GM12878 (cell line): Measurements from ENCODE around the gene RBM6. TPM values are rescaled to one million over a fixed set of nuclear protein-coding genes. Genes with fewer than 3 reads are reported as not detected.

Experiments
- ATAC-seq: fragments of 200-7000 bp; cut with Tn5 transposase; 3 replicates; pipeline ENCODE4 v1.9.1; 2020; ENCODE audit warnings: mild to moderate bottlenecking, moderate library complexity
- BruUV-seq: library from RNA; stranded (reverse); fragments of 400-500 nt; replicated peaks from 2 replicates; lab custom pipeline; 2021; lab: Mats Ljungman, UMichigan
- CTCF ChIA-PET: fragments of 300-600 bp; sonication (Branson Sonifier 250); formaldehyde crosslinking; extraction: SDS; loops from one replicate; lab custom pipeline; 2021; ENCODE audit warnings: inconsistent platforms; lab: Yijun Ruan, JAX
- POLR2A ChIA-PET: fragments of 350-600 bp; formaldehyde crosslinking; extraction: SDS; loops from one replicate; lab custom pipeline; 2021; ENCODE audit warnings: inconsistent platforms; lab: Charles Lee
- RAD21 ChIA-PET: fragments of 300-600 bp; sonication (Branson Sonifier 250); formaldehyde crosslinking; loops from one replicate; lab custom pipeline; 2023; ENCODE audit warnings: antibody characterized with exemption; ENCODE audit not compliant: unreplicated experiment; lab: Charles Lee
- SMC1A ChIA-PET: fragments of 300-600 bp; sonication (Branson Sonifier 250); formaldehyde crosslinking; loops from one replicate; lab custom pipeline; 2023; ENCODE audit not compliant: unreplicated experiment, uncharacterized antibody; lab: Charles Lee
- DNase-seq: peaks from one replicate; pipeline ENCODE4 v3.0.0-alpha.2; 2011; ENCODE audit warnings: low read depth, low spot score
- FAIRE-seq: peaks from 3 replicates; lab custom pipeline; 2011; peaks lifted over from hg19 to GRCh38; lab: Jason Lieb, UNC
- H2AFZ ChIP-seq: 2 replicates; pipeline ENCODE4 v1.6.0; 2011; ENCODE audit warnings: low read depth, low read length, control low read depth; ENCODE audit not compliant: control insufficient read depth
- H3K27ac ChIP-seq: 2 replicates; pipeline ENCODE4 v1.5.1; 2011; ENCODE audit warnings: control low read depth; ENCODE audit not compliant: control insufficient read depth, insufficient read depth
- H3K27me3 ChIP-seq, 2 experiments: replicated peaks in 1 of 2; 2 replicates each; pipeline versions ENCODE4 v1.6.0 to v1.6.1; 2011; ENCODE audit warnings: low read length in 1 of 2; ENCODE audit not compliant: control insufficient read depth in 2 of 2, insufficient read depth in 2 of 2
- H3K36me3 ChIP-seq, 2 experiments: 2 replicates each; pipeline ENCODE4 v1.5.1; 2011; ENCODE audit warnings: low read length in 1 of 2; ENCODE audit not compliant: control insufficient read depth in 2 of 2, insufficient read depth in 2 of 2
- H3K4me1 ChIP-seq: 2 replicates; pipeline ENCODE4 v1.6.1; 2011; ENCODE audit warnings: mild to moderate bottlenecking, low read length, moderate library complexity, mixed read lengths; ENCODE audit not compliant: control insufficient read depth, insufficient read depth
- H3K4me2 ChIP-seq: 2 replicates; pipeline ENCODE4 v1.6.0; 2011; ENCODE audit warnings: control low read depth; ENCODE audit not compliant: control insufficient read depth, insufficient read depth
- H3K4me3 ChIP-seq: fragments of 200-600 bp; sonication (generic); 2 replicates; pipeline ENCODE4 v1.5.1; 2016
- H3K79me2 ChIP-seq: 2 replicates; pipeline ENCODE4 v1.6.0; 2011; ENCODE audit warnings: low read length; ENCODE audit not compliant: control insufficient read depth, insufficient read depth
- H3K9ac ChIP-seq: 2 replicates; pipeline ENCODE4 v1.8.0; 2011; ENCODE audit warnings: low read length, control low read depth, mixed read lengths; ENCODE audit not compliant: control insufficient read depth, insufficient read depth
- H3K9me3 ChIP-seq: replicated peaks from 3 replicates; pipeline ENCODE4 v1.5.1; 2011; ENCODE audit warnings: mild to moderate bottlenecking, low read length; ENCODE audit not compliant: control insufficient read depth, insufficient read depth
- H4K20me1 ChIP-seq: 2 replicates; pipeline ENCODE4 v1.6.0; 2011; ENCODE audit not compliant: control insufficient read depth, insufficient read depth
- ASH2L ChIP-seq: fragments of 300-600, 200-600 bp; sonication (generic); IDR thresholded peaks from 2 replicates; pipeline ENCODE4 v1.6.1; 2017; ENCODE audit warnings: low read depth, mild to moderate bottlenecking, borderline replicate concordance
- BMI1 ChIP-seq: fragments of 450-650 bp; IDR thresholded peaks from 2 replicates; pipeline ENCODE4 v1.6.1; 2016; ENCODE audit warnings: mild to moderate bottlenecking, moderate library complexity, borderline replicate concordance
- CBX5 ChIP-seq: sonication (generic); IDR thresholded peaks from 2 replicates; pipeline ENCODE4 v1.6.1; 2016; ENCODE audit warnings: low read depth, moderate library complexity, mild to moderate bottlenecking, inconsistent platforms
- DPF2 ChIP-seq: fragments of 450-650 bp; IDR thresholded peaks from 2 replicates; pipeline ENCODE4 v1.6.1; 2017; ENCODE audit warnings: mild to moderate bottlenecking
- ETV6 ChIP-seq, 2 experiments: fragments of 450-650 bp in 1 of 2; IDR thresholded peaks in 1 of 2; conservative IDR thresholded peaks in 1 of 2; 2 replicates each; pipeline ENCODE4 v1.6.1; 2014; ENCODE audit warnings: antibody characterized with exemption in 1 of 2, borderline replicate concordance in 1 of 2, low read depth in 1 of 2, mild to moderate bottlenecking in 1 of 2, moderate library complexity in 1 of 2
- FOS ChIP-seq: IDR thresholded peaks from 3 replicates; pipeline ENCODE4 v1.6.1; 2011; ENCODE audit warnings: borderline replicate concordance; ENCODE audit not compliant: insufficient read length; ENCODE audit errors: extremely low read depth
- IRF3 ChIP-seq: fragments of 450-650 bp; IDR thresholded peaks from 2 replicates; pipeline ENCODE4 v1.6.1; 2014; ENCODE audit warnings: mild to moderate bottlenecking
- JUNB ChIP-seq: IDR thresholded peaks from 2 replicates; pipeline ENCODE4 v1.6.1; 2016; ENCODE audit warnings: antibody characterized with exemption, mild to moderate bottlenecking
- NFYA ChIP-seq: IDR thresholded peaks from 2 replicates; pipeline ENCODE4 v1.6.1; 2011; ENCODE audit warnings: low read depth, mild to moderate bottlenecking, low read length, improper control_type of control experiment, borderline replicate concordance
- RB1 ChIP-seq: fragments of 450-650 bp; formaldehyde crosslinking; IDR thresholded peaks from 2 replicates; pipeline ENCODE4 v1.6.1; 2017; ENCODE audit warnings: mild to moderate bottlenecking, borderline replicate concordance
- RUNX3 ChIP-seq: IDR thresholded peaks from 2 replicates; pipeline ENCODE4 v1.6.1; 2012; ENCODE audit warnings: low read length, inconsistent platforms
- SIN3A ChIP-seq: IDR thresholded peaks from 2 replicates; pipeline ENCODE4 v1.6.1; 2012; ENCODE audit warnings: low read depth, low read length, improper control_type of control experiment
- SMAD1 ChIP-seq: fragments of 450-650 bp; IDR thresholded peaks from 2 replicates; pipeline ENCODE4 v1.6.1; 2018; ENCODE audit warnings: mild to moderate bottlenecking, low read depth; ENCODE audit not compliant: partially characterized antibody
- SMC3 ChIP-seq: IDR thresholded peaks from 2 replicates; pipeline ENCODE4 v1.6.1; 2011; ENCODE audit warnings: low read length, improper control_type of control experiment, borderline replicate concordance
- TCF7 ChIP-seq: IDR thresholded peaks from 2 replicates; pipeline ENCODE4 v1.6.1; 2014; ENCODE audit warnings: antibody characterized with exemption, borderline replicate concordance
- ZNF24 ChIP-seq: fragments of 450-650 bp; IDR thresholded peaks from 2 replicates; pipeline ENCODE4 v1.6.1; 2017; ENCODE audit warnings: antibody characterized with exemption, mild to moderate bottlenecking
- WGBS: methylation state at CpG from one replicate; pipeline ENCODE4 v1.1.6; 2016; ENCODE audit warnings: low lambda C conversion rate; ENCODE audit not compliant: insufficient replicate concordance, insufficient coverage; ENCODE audit errors: missing lambda C conversion rate; 5-methylcytosine and 5-hydroxymethylcytosine counted together
- in situ Hi-C: fragments of 300-500 bp; cut with MboI; formaldehyde crosslinking; loops from 9 replicates; pipeline ENCODE4 v1.14.3; 2018; ENCODE audit warnings: mixed read lengths
- intact Hi-C: fragments of 100-400 bp; cut with micrococcal nuclease; formaldehyde crosslinking; loops from one replicate; pipeline ENCODE4 v1.14.2; 2022; ENCODE audit not compliant: unreplicated experiment
- polyA plus RNA-seq, 11 experiments: library from polyadenylated mRNA; depleted of rRNA in 4 of 11; unstranded in 6 of 11; stranded (reverse) in 5 of 11; fragments of >200 nt; fragmentation: Nextera tagmentation in 4 of 11; fragmentation: Illumina TruSeq in 1 of 11; extraction: Ambion mirVana in 4 of 11; extraction: Trizol in 1 of 11; gene quantifications; 1 replicate in 1 of 11; 2 replicates in 10 of 11; pipeline versions ENCODE4 v1.2.1 to v1.2.3, GENCODE V29; 2011 to 2016; ENCODE audit warnings: inconsistent platforms in 2 of 11, missing spikeins in 2 of 11, low read depth in 1 of 11
- total RNA-seq, 4 experiments: library from RNA; depleted of rRNA in 3 of 4; stranded (reverse); fragments of >200 nt in 3 of 4; fragmentation: Illumina TruSeq in 1 of 4; extraction: Trizol in 1 of 4; gene quantifications; 2 replicates each; pipeline versions ENCODE4 v1.2.1 to v1.2.3, GENCODE V29; 2013 to 2021

RBM6 gene
- total and polyA plus RNA-seq, 10 of the 15 experiments (the other 5 are each of a cell fraction or from before 2014, with no cell fraction given), result 45.3 to 103 (median 81.3) TPM

GRCh38 chr3:49896345-49896744 is 43.6 kb upstream of the RBM6 start (continued):
- TF ChIP-seq NFYA, result no peak
- TF ChIP-seq FOS, result no peak

- Histone ChIP-seq H3K27ac (no peak overlapping the region), H3K27me3 (no peaks in the 10 kb centered on the region), H3K4me1 (peaks cover 7% of the 10 kb centered on the region), H3K9ac (no peak overlapping the region), H3K79me2 (no peaks in the 10 kb centered on the region), H3K4me3 (no peak overlapping the region), H2AFZ (no peak overlapping the region), H3K9me3 (no peaks in the 10 kb centered on the region), H4K20me1 (no peaks in the 10 kb centered on the region), H3K36me3 (no peaks in the 10 kb centered on the region), H3K4me2 (no peak overlapping the region)
- RAD21 ChIA-PET, result no interaction called here
- no TSS peak for BruUV-seq
- intact Hi-C loops, result no loop called here
- DNase-seq (no peak), FAIRE-seq (no peak), ATAC-seq (no peak)
- POLR2A ChIA-PET, result no interaction called here
- 46% methylated on average over 6 of the region's 6 CpGs for WGBS
- CTCF ChIA-PET, result interaction anchor here (3.8 kb wide), 1 partner anchor 97 kb away, joined by 28 read pairs; the partner anchor contains the start of gene INKA1
- in situ Hi-C loops, result no loop called here
- TF ChIP-seq RB1 (no peak), RUNX3 (no peak), TCF7 (no peak), DPF2 (no peak), JUNB (no peak), ASH2L (no peak), BMI1 (no peak), ETV6 (conservative IDR thresholded peaks at IDR 0.05 in 1 of 2, IDR thresholded peaks at IDR 0.05 in 1 of 2; ENCODE audit: borderline replicate concordance in 1 of 2, low read depth in 1 of 2) (no peak), SMAD1 (no peak), ZNF24 (no peak), IRF3 (no peak), SIN3A (no peak), SMC3 (no peak), CBX5 (no peak)
- SMC1A ChIA-PET, result no interaction called here
Observed at GRCh38 chr3:49898991-49899390, 41.0 kb upstream of the RBM6 start.
